ENCODE data around the gene PLPP1. TPM values are rescaled to one million over a fixed set of nuclear protein-coding genes. Genes with fewer than 3 reads are reported as not detected.

PLPP1 gene
- total RNA-seq, 1 experiment from 2014 or later, result 20.2 TPM

- CTCF ChIA-PET, result interaction anchor here (0.8 kb wide), 1 partner anchor 14 kb away, joined by 3 read pairs; no protein-coding TSS in a partner anchor
- H3K27ac Mint-ChIP-seq (ENCODE audit: unreplicated experiment), result peak overlapping the region; percentile 44
- H3K4me3 Mint-ChIP-seq (ENCODE audit: low read depth, unreplicated experiment), result no peak overlapping the region
These were observed 146.9 kb downstream of the PLPP1 start for GRCh38 chr5:55387865-55388264.

GRCh38 chr5:55386356-55386755, 148.4 kb downstream of the PLPP1 start:
- peaks cover 25% of the 10 kb centered on the region for H3K4me1 Mint-ChIP-seq (ENCODE audit: low read depth, unreplicated experiment)
- peaks cover 22% of the 10 kb centered on the region for H3K36me3 Mint-ChIP-seq (ENCODE audit: insufficient read depth, unreplicated experiment)
- CTCF ChIA-PET, result interaction anchor here (0.6 kb wide), 1 partner anchor 1822 kb away, joined by 4 read pairs; no protein-coding TSS in a partner anchor
- no TSS peak for BruUV-seq (replicated peaks)
- TF ChIP-seq, protein P1, sequence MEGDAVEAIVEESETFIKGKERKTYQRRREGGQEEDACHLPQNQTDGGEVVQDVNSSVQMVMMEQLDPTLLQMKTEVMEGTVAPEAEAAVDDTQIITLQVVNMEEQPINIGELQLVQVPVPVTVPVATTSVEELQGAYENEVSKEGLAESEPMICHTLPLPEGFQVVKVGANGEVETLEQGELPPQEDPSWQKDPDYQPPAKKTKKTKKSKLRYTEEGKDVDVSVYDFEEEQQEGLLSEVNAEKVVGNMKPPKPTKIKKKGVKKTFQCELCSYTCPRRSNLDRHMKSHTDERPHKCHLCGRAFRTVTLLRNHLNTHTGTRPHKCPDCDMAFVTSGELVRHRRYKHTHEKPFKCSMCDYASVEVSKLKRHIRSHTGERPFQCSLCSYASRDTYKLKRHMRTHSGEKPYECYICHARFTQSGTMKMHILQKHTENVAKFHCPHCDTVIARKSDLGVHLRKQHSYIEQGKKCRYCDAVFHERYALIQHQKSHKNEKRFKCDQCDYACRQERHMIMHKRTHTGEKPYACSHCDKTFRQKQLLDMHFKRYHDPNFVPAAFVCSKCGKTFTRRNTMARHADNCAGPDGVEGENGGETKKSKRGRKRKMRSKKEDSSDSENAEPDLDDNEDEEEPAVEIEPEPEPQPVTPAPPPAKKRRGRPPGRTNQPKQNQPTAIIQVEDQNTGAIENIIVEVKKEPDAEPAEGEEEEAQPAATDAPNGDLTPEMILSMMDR (IDR thresholded peaks at IDR 0.05; ENCODE audit: unreplicated experiment), result no peak
- no peak overlapping the region for H3K27ac Mint-ChIP-seq (ENCODE audit: unreplicated experiment)
- H3K9me3 Mint-ChIP-seq (ENCODE audit: low read depth, unreplicated experiment), result peaks cover 3% of the 10 kb centered on the region
- H3K27me3 Mint-ChIP-seq (ENCODE audit: unreplicated experiment), result no peaks in the 10 kb centered on the region
- DNase-seq, result no peak
- intact Hi-C loops (cut with micrococcal nuclease; ENCODE audit: unreplicated experiment), result no loop called here
- H3K4me3 Mint-ChIP-seq (ENCODE audit: low read depth, unreplicated experiment), result no peak overlapping the region

More at GRCh38 chr5:55387865-55388264, 146.9 kb downstream of the PLPP1 start:
- no peaks in the 10 kb centered on the region for H3K27me3 Mint-ChIP-seq (ENCODE audit: unreplicated experiment)
- H3K4me1 Mint-ChIP-seq (ENCODE audit: low read depth, unreplicated experiment), result peaks cover 33% of the 10 kb centered on the region
- DNase-seq, result peak; percentile 22
- peaks cover 3% of the 10 kb centered on the region for H3K9me3 Mint-ChIP-seq (ENCODE audit: low read depth, unreplicated experiment)
- TF ChIP-seq, protein P1 (IDR thresholded peaks at IDR 0.05; ENCODE audit: unreplicated experiment), result no peak
- peaks cover 33% of the 10 kb centered on the region for H3K36me3 Mint-ChIP-seq (ENCODE audit: insufficient read depth, unreplicated experiment)
- intact Hi-C loops (cut with micrococcal nuclease; ENCODE audit: unreplicated experiment), result no loop called here
- BruUV-seq (replicated peaks), result no TSS peak

- no peaks in the 10 kb centered on the region for H3K27me3 Mint-ChIP-seq (ENCODE audit: unreplicated experiment)
- peaks cover 22% of the 10 kb centered on the region for H3K36me3 Mint-ChIP-seq (ENCODE audit: insufficient read depth, unreplicated experiment)
- CTCF ChIA-PET, result interaction anchor here (0.6 kb wide), 2 partner anchors 1822 to 1871 kb away, joined by 3 to 4 read pairs; no protein-coding TSS in a partner anchor
- DNase-seq, result no peak
- peaks cover 22% of the 10 kb centered on the region for H3K4me1 Mint-ChIP-seq (ENCODE audit: low read depth, unreplicated experiment)
- intact Hi-C loops (cut with micrococcal nuclease; ENCODE audit: unreplicated experiment), result no loop called here
- TF ChIP-seq, protein P1 (IDR thresholded peaks at IDR 0.05; ENCODE audit: unreplicated experiment), result no peak
- H3K9me3 Mint-ChIP-seq (ENCODE audit: low read depth, unreplicated experiment), result peaks cover 3% of the 10 kb centered on the region
- no TSS peak for BruUV-seq (replicated peaks)
- no peak overlapping the region for H3K4me3 Mint-ChIP-seq (ENCODE audit: low read depth, unreplicated experiment)
- no peak overlapping the region for H3K27ac Mint-ChIP-seq (ENCODE audit: unreplicated experiment)
These were observed 148.9 kb downstream of the PLPP1 start for GRCh38 chr5:55385846-55386245.

DNA sequence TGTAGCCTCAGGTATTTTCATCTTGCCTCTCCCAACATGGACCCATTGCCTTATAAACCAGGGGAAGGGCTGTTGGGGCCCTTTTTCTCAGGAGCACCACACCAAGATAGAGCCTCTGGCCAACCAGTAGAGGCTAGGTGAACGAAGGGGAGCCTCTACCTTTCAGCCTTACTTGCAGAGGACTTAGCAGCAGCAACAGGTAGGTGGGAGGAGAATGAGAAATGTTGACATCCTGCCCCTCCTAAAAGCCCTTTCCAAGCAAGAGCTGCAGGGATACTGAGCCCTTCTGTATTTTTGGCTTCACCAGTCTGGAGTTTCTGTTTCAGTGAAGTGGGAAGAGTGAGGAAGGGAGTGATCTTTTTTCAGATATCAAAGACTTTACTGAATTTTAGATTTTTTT, 149.5 kb downstream of the PLPP1 start:
- Mint-ChIP-seq H3K9me3 (ENCODE audit: low read depth, unreplicated experiment) (peaks cover 3% of the 10 kb centered on the region), H3K4me1 (ENCODE audit: low read depth, unreplicated experiment) (peaks cover 16% of the 10 kb centered on the region), H3K27me3 (ENCODE audit: unreplicated experiment) (no peaks in the 10 kb centered on the region), H3K27ac (ENCODE audit: unreplicated experiment) (no peak overlapping the region), H3K4me3 (ENCODE audit: low read depth, unreplicated experiment) (no peak overlapping the region), H3K36me3 (ENCODE audit: insufficient read depth, unreplicated experiment) (peaks cover 18% of the 10 kb centered on the region)
- DNase-seq, result no peak
- CTCF ChIA-PET, result no interaction called here
- no TSS peak for BruUV-seq (replicated peaks)
- TF ChIP-seq, protein P1 (IDR thresholded peaks at IDR 0.05; ENCODE audit: unreplicated experiment), result no peak
- intact Hi-C loops (cut with micrococcal nuclease; ENCODE audit: unreplicated experiment), result no loop called here
